A549 (cell line): ENCODE results near the gene PHRF1. TPM values are rescaled to one million over a fixed set of nuclear protein-coding genes. Genes with fewer than 3 reads are reported as not detected.

Experiments
- ATAC-seq, 2 experiments: fragments of 200-7000 bp in 1 of 2; fragments of >200 bp in 1 of 2; cut with Nextera tagmentation in 1 of 2; cut with Tn5 transposase in 1 of 2; 3 replicates each; pipeline versions ENCODE4 v1.8.0 to v1.9.1; 2018 to 2020; ENCODE audit warnings: mild to moderate bottlenecking in 1 of 2, moderate library complexity in 1 of 2
- CTCF ChIA-PET: fragments of 300-600 bp; sonication (Branson Sonifier 250); formaldehyde crosslinking; extraction: SDS; loops from one replicate; lab custom pipeline; 2021; ENCODE audit warnings: antibody characterized with exemption, inconsistent platforms; lab: Yijun Ruan, JAX
- POLR2A ChIA-PET: fragments of 350-600 bp; formaldehyde crosslinking; extraction: SDS; loops from one replicate; lab custom pipeline; 2021; ENCODE audit warnings: antibody characterized with exemption, inconsistent platforms; lab: Yijun Ruan, JAX
- DNase-seq, 2 experiments: peaks; one replicate each; pipeline versions ENCODE4 v3.0.0 to v3.0.0-alpha.2; 2011 to 2016; ENCODE audit warnings: low read depth in 1 of 2, low spot score in 1 of 2
- FAIRE-seq: peaks from 2 replicates; lab custom pipeline; 2011; peaks lifted over from hg19 to GRCh38; lab: Jason Lieb, UNC
- H3K27ac ChIP-seq, 2 experiments: fragments of >200 bp; sonication (Bioruptor Twin); formaldehyde crosslinking; 3 replicates each; pipeline ENCODE4 v1.5.1; 2016 to 2017
- H3K4me1 ChIP-seq: fragments of >200 bp; sonication (Bioruptor Twin); formaldehyde crosslinking; 3 replicates; pipeline ENCODE4 v1.6.1; 2016
- H3K4me2 ChIP-seq: fragments of >200 bp; sonication (Bioruptor Twin); formaldehyde crosslinking; 3 replicates; pipeline ENCODE4 v1.6.1; 2016
- H3K4me3 ChIP-seq: fragments of >200 bp; sonication (Bioruptor Twin); formaldehyde crosslinking; 3 replicates; pipeline ENCODE4 v1.5.1; 2016
- H3K9me3 ChIP-seq: fragments of >200 bp; sonication (Bioruptor Twin); formaldehyde crosslinking; 3 replicates; pipeline ENCODE4 v1.6.1; 2016
- CHD2 ChIP-seq: fragments of 150-350 bp; IDR thresholded peaks from 2 replicates; pipeline ENCODE4 v1.6.1; 2014; ENCODE audit warnings: low read length; ENCODE audit not compliant: partially characterized antibody
- ESRRA ChIP-seq: fragments of 150-350 bp; IDR thresholded peaks from 2 replicates; pipeline ENCODE4 v1.6.1; 2014; ENCODE audit warnings: mild to moderate bottlenecking, low read length, borderline replicate concordance
- FOSL2 ChIP-seq, 2 experiments: fragments of 450-650 bp in 1 of 2; fragments of >200 bp in 1 of 2; sonication (Bioruptor Twin) in 1 of 2; formaldehyde crosslinking; IDR thresholded peaks; 2 replicates each; pipeline versions ENCODE4 v1.5.0 to v1.6.1; 2016 to 2020; ENCODE audit warnings: mild to moderate bottlenecking in 1 of 2, moderate library complexity in 1 of 2
- FOXS1 ChIP-seq: fragments of 250-450 bp; sonication (Bioruptor Pico); IDR thresholded peaks from 2 replicates; pipeline ENCODE4 v1.5.0; 2020; ENCODE audit warnings: mild to moderate bottlenecking, moderate library complexity
- HOXB13 ChIP-seq: fragments of 250-450 bp; sonication (Bioruptor Pico); IDR thresholded peaks from 2 replicates; pipeline ENCODE4 v1.5.0; 2020; ENCODE audit warnings: low read depth, mild to moderate bottlenecking, moderate library complexity
- HOXB5 ChIP-seq: fragments of 250-450 bp; sonication (Bioruptor Pico); IDR thresholded peaks from 2 replicates; pipeline ENCODE4 v1.5.0; 2020; ENCODE audit warnings: mild to moderate bottlenecking, moderate library complexity
- MYC ChIP-seq: IDR thresholded peaks from 2 replicates; pipeline ENCODE4 v1.6.1; 2012; ENCODE audit warnings: mild to moderate bottlenecking, inconsistent platforms, low read length, improper control_type of control experiment, borderline replicate concordance
- NFE2L2 ChIP-seq: fragments of 150-350 bp; conservative IDR thresholded peaks from 2 replicates; pipeline ENCODE4 v1.6.1; 2014; ENCODE audit warnings: low read length
- PHF8 ChIP-seq: fragments of 200-600 bp; sonication (generic); IDR thresholded peaks from 2 replicates; pipeline ENCODE4 v1.6.1; 2016; ENCODE audit warnings: low read depth, mild to moderate bottlenecking, antibody characterized with exemption, moderate library complexity, borderline replicate concordance
- POLR2A ChIP-seq: IDR thresholded peaks from 2 replicates; pipeline ENCODE4 v1.6.1; 2012; ENCODE audit warnings: mild to moderate bottlenecking, low read length
- RFX5 ChIP-seq: fragments of 450-650 bp; IDR thresholded peaks from 2 replicates; pipeline ENCODE4 v1.7.1; 2014; ENCODE audit warnings: antibody characterized with exemption, mild to moderate bottlenecking, moderate library complexity
- SREBF2 ChIP-seq: fragments of 450-650 bp; IDR thresholded peaks from 2 replicates; pipeline ENCODE4 v1.6.1; 2014; ENCODE audit warnings: mild to moderate bottlenecking, moderate library complexity
- ZNF302 ChIP-seq: fragments of 250-450 bp; sonication (Bioruptor Pico); IDR thresholded peaks from 2 replicates; pipeline ENCODE4 v1.9.0; 2021; ENCODE audit warnings: inconsistent platforms, mild to moderate bottlenecking, moderate library complexity
- WGBS: methylation state at CpG from one replicate; pipeline ENCODE4 v1.1.6; 2017; ENCODE audit errors: missing lambda C conversion rate; 5-methylcytosine and 5-hydroxymethylcytosine counted together
- polyA plus RNA-seq, 4 experiments: library from polyadenylated mRNA; depleted of rRNA in 3 of 4; stranded (reverse); fragments of >200 nt; fragmentation: RNase III in 1 of 4; extraction: RNeasy Plus Mini Kit Qiagen cat#74134 plus additional on column Dnase treatment in 1 of 4; gene quantifications; 2 replicates in 3 of 4; 3 replicates in 1 of 4; pipeline ENCODE4 v1.2.3, GENCODE V29; 2011 to 2017
- TF ChIP-seq, protein P1 (sequence below): fragments of 150-350 bp; IDR thresholded peaks from 2 replicates; pipeline ENCODE4 v1.6.1; 2014; ENCODE audit warnings: low read depth, mild to moderate bottlenecking, low read length
- TF ChIP-seq, protein P2 (sequence below): fragments of 200-600 bp; sonication (generic); IDR thresholded peaks from 2 replicates; pipeline ENCODE4 v1.6.1; 2016; ENCODE audit warnings: antibody characterized with exemption, mild to moderate bottlenecking, moderate library complexity
- TF ChIP-seq, protein P3 (sequence below): IDR thresholded peaks from 2 replicates; pipeline ENCODE4 v1.6.1; 2012; ENCODE audit warnings: low read depth, borderline replicate concordance
- TF ChIP-seq, protein P4 (sequence below): fragments of >200 bp; sonication (Bioruptor Twin); formaldehyde crosslinking; IDR thresholded peaks from 2 replicates; pipeline ENCODE4 v1.6.1; 2016

The PHRF1 gene
- polyA plus RNA-seq, 2 of the 4 experiments (the other 2 are of a cell fraction) = 10.8 to 25.3 TPM

DNA sequence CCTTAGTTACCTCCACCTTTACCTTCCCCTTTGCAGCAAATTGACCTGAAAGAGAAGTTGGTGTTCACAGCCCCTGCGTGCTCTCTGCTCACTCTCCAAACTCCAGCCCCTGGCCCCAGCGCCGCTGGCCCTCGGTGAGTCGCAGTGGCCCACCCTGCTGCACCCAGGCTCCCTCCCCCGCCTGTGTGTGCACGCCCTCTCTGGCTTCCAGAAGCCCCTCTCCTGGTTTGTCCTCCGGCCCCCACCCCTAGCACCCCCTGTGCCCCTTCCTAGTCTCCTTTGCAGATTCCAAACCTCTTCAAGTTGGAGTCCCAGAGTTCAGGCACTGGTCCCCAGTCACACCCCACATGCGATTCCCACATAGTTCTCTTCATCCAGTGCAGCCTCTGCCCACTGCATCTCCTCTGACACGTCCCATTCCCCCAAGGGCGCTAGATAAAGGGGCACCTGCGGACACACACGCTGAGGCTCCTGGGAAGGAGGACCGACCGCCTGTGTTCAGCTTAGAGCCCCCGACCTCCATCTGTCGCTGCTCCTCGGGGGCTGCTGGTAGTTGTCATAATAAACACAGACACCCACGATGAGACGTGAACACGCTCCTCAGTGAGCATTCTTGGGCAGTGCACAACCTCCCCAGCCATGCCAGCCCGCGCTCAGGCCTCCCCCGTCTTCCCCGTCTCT is 1.5 kb upstream of the PHRF1 start (continued):
- TF ChIP-seq MYC = no peak
- no peak for TF ChIP-seq HOXB5 (CRISPR knock-in tag)

DNA sequence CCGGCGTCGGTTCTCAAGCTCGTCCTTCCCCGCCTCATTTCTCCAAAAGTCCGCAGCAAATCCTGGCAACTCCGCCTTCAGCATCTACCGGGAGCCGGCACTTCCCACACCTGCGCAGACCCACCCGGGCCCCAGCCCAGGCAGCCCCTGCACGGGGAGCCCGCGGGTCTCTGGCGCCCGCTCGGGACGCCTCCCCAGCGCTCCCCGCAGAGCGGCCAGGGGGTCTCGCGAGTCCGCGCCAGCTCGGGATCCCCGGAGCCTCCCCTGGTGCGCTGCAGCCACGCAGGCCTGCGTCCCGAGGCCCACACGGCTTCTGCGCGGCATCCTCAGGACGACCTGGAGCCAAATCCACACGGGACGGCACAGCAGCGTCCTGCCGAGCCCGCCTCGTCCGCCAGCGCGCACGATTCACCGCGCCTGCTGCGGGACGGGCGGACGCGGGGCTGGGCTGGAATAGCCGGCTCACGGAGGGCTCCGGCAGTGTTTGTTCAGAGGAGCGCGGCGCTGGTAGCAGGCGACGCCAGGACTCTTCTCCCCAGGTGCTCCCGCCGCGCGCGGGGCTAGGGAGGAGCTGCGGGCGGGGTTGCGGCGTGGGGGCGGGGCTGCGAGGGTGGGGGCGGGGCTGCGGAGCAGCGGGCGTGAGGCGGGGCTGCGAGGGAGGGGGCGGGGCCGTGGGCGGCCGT is 816 bp upstream of the PHRF1 start:
- FAIRE-seq (no peak), ATAC-seq (peak; percentile 47 to 62), DNase-seq (peak in 1 of 2 experiments; percentile 76)
- peak overlapping the region; percentile 100 for H3K4me2 ChIP-seq
- H3K4me1 ChIP-seq = peaks cover 26% of the 10 kb centered on the region
- H3K4me3 ChIP-seq = peak overlapping the region; percentile 90
- WGBS = 3% methylated on average over 23 of the region's 81 CpGs
- no peaks in the 10 kb centered on the region for H3K9me3 ChIP-seq
- TF ChIP-seq, protein P1, sequence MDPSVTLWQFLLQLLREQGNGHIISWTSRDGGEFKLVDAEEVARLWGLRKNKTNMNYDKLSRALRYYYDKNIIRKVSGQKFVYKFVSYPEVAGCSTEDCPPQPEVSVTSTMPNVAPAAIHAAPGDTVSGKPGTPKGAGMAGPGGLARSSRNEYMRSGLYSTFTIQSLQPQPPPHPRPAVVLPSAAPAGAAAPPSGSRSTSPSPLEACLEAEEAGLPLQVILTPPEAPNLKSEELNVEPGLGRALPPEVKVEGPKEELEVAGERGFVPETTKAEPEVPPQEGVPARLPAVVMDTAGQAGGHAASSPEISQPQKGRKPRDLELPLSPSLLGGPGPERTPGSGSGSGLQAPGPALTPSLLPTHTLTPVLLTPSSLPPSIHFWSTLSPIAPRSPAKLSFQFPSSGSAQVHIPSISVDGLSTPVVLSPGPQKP = no peak
- TF ChIP-seq POLR2A = peak; percentile 57
- no peak for TF ChIP-seq FOXS1
- no peak for TF ChIP-seq PHF8
- no peak for TF ChIP-seq ESRRA
- no peak for TF ChIP-seq HOXB13 (CRISPR knock-in tag)
- TF ChIP-seq RFX5 = no peak
- TF ChIP-seq CHD2 = peak; percentile 38
- no peak for TF ChIP-seq NFE2L2
- TF ChIP-seq, protein P2, sequence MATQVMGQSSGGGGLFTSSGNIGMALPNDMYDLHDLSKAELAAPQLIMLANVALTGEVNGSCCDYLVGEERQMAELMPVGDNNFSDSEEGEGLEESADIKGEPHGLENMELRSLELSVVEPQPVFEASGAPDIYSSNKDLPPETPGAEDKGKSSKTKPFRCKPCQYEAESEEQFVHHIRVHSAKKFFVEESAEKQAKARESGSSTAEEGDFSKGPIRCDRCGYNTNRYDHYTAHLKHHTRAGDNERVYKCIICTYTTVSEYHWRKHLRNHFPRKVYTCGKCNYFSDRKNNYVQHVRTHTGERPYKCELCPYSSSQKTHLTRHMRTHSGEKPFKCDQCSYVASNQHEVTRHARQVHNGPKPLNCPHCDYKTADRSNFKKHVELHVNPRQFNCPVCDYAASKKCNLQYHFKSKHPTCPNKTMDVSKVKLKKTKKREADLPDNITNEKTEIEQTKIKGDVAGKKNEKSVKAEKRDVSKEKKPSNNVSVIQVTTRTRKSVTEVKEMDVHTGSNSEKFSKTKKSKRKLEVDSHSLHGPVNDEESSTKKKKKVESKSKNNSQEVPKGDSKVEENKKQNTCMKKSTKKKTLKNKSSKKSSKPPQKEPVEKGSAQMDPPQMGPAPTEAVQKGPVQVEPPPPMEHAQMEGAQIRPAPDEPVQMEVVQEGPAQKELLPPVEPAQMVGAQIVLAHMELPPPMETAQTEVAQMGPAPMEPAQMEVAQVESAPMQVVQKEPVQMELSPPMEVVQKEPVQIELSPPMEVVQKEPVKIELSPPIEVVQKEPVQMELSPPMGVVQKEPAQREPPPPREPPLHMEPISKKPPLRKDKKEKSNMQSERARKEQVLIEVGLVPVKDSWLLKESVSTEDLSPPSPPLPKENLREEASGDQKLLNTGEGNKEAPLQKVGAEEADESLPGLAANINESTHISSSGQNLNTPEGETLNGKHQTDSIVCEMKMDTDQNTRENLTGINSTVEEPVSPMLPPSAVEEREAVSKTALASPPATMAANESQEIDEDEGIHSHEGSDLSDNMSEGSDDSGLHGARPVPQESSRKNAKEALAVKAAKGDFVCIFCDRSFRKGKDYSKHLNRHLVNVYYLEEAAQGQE = peak; percentile 68
- TF ChIP-seq, protein P3, sequence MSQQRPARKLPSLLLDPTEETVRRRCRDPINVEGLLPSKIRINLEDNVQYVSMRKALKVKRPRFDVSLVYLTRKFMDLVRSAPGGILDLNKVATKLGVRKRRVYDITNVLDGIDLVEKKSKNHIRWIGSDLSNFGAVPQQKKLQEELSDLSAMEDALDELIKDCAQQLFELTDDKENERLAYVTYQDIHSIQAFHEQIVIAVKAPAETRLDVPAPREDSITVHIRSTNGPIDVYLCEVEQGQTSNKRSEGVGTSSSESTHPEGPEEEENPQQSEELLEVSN = peak; percentile 65; the same call in 1 of the 2 replicates
- no peak for TF ChIP-seq ZNF302 (CRISPR knock-in tag)
- no peak for TF ChIP-seq FOSL2 (IDR thresholded peaks at IDR 0.05)
- no peak for TF ChIP-seq FOSL2 (CRISPR knock-in tag; IDR thresholded peaks at IDR 0.05)
- TF ChIP-seq, protein P4, sequence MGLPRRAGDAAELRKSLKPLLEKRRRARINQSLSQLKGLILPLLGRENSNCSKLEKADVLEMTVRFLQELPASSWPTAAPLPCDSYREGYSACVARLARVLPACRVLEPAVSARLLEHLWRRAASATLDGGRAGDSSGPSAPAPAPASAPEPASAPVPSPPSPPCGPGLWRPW = no peak
- TF ChIP-seq SREBF2 = no peak
- TF ChIP-seq, all 56 proteins: peak for 4
- CTCF ChIA-PET = interaction anchor here (0.6 to 1.8 kb wide), 4 partner anchors 12 to 84 kb away, joined by 3 to 6 read pairs (median 3); partner anchors contain the start of gene LMNTD2
- POLR2A ChIA-PET = interaction anchor here (0.7 to 1.1 kb wide), 19 partner anchors 8 to 234 kb away, joined by 3 to 7 read pairs (median 4); partner anchors contain the start of genes HRAS, LMNTD2, RPLP2 and TMEM80
- H3K27ac ChIP-seq = peak overlapping the region; percentile 84 to 88
